Left colon (tissue), 2 donors: Measurements from ENCODE around the gene IQSEC3. TPM values are rescaled to one million over a fixed set of nuclear protein-coding genes. Genes with fewer than 3 reads are reported as not detected.
"Not testable (repeated sequence)": the region's sequence is repeated elsewhere in the genome, so short reads cannot be mapped to it uniquely, and the experiment has no call there.

Experiments
- ATAC-seq: fragments of 200-7000 bp; cut with Tn5 transposase; one replicate; pipeline ENCODE4 v1.9.1; 2020; ENCODE audit warnings: mild to moderate bottlenecking, moderate library complexity
- DNase-seq, 2 donors: peaks; one replicate each; pipeline ENCODE4 v3.0.0-alpha.2; 2020
- intact Hi-C, 2 donors: fragments of 100-400 bp; cut with DNase I in 1 of 2; cut with micrococcal nuclease in 1 of 2; formaldehyde crosslinking; loops; one replicate each; pipeline versions ENCODE4 v1.11.2 to v1.14.0; 2022; cut with DNase I, micrococcal nuclease
- total RNA-seq, 2 donors: library from RNA; stranded (reverse); fragmentation: NEBNext Ultra II Directional; extraction: Animal tissue kit (Norgen Biotek cat#: 25700); gene quantifications; one replicate each; pipeline ENCODE4 v1.2.1, GENCODE V29; 2021
- donor health status: DM: no; HTN: no; CAD: no.
- donor health status: DM: yes; HTN: yes; CAD: no.

Gene IQSEC3
- total RNA-seq, 2 donors from 2014 or later, result 0.03 to 0.98 TPM

- DNase-seq, result no peak
- intact Hi-C loops, result no loop called here
- peak; percentile 41 for ATAC-seq
Measured at GRCh38 chr12:214003-214741, 147.6 kb downstream of the IQSEC3 start, which contains the start of gene SLC6A12. SLC6A12 (minus strand) TSS chr12:214157; CDS start chr12:209986, 4,171 bp downstream.

GRCh38 chr12:215116-215515, 148.5 kb downstream of the IQSEC3 start:
- intact Hi-C loops, result no loop called here
- DNase-seq (no peak), ATAC-seq (no peak)

- ATAC-seq, DNase-seq, intact Hi-C loops: not testable (repeated sequence)
Measured at GRCh38 chr12:217029-217428, 150.5 kb downstream of the IQSEC3 start.

- DNase-seq (no peak), ATAC-seq (no peak)
- intact Hi-C loops, result no loop called here
Measured at GRCh38 chr12:218221-218620, 151.7 kb downstream of the IQSEC3 start.

- intact Hi-C loops, result no loop called here
- DNase-seq (no peak), ATAC-seq (no peak)
Measured at GRCh38 chr12:218728-219590, 152.4 kb downstream of the IQSEC3 start.

- ATAC-seq (peak; percentile 98), DNase-seq (peak; percentile 74 to 83)
- intact Hi-C loops, result no loop called here
Measured at GRCh38 chr12:219891-220352, 153.4 kb downstream of the IQSEC3 start.

- intact Hi-C loops, result no loop called here
- no peak for ATAC-seq
Measured at GRCh38 chr12:220491-220890, 153.9 kb downstream of the IQSEC3 start.

GRCh38 chr12:220946-221550, 154.5 kb downstream of the IQSEC3 start:
- intact Hi-C loops, result no loop called here
- DNase-seq (no peak), ATAC-seq (no peak)

More at GRCh38 chr12:220491-220890, 153.9 kb downstream of the IQSEC3 start:
- no peak for DNase-seq

GRCh38 chr12:221736-222135, 155.2 kb downstream of the IQSEC3 start:
- intact Hi-C loops, result no loop called here
- DNase-seq (no peak), ATAC-seq (no peak)

- intact Hi-C loops, result no loop called here
- ATAC-seq (no peak), DNase-seq (no peak)
Measured at GRCh38 chr12:223841-224240, 157.3 kb downstream of the IQSEC3 start.

- DNase-seq (no peak), ATAC-seq (no peak)
- intact Hi-C loops, result no loop called here
Measured at GRCh38 chr12:224330-224729, 157.8 kb downstream of the IQSEC3 start.

GRCh38 chr12:225012-225411, 158.4 kb downstream of the IQSEC3 start:
- no peak for DNase-seq
- intact Hi-C loops, result no loop called here

GRCh38 chr12:226401-226800, 159.8 kb downstream of the IQSEC3 start:
- DNase-seq (no peak), ATAC-seq (no peak)
- intact Hi-C loops, result no loop called here

More at GRCh38 chr12:225012-225411, 158.4 kb downstream of the IQSEC3 start:
- ATAC-seq, result no peak

GRCh38 chr12:227286-227915, 160.8 kb downstream of the IQSEC3 start:
- intact Hi-C loops, result no loop called here
- ATAC-seq, result no peak
- no peak for DNase-seq

Other genes with a start within 250 kb of the IQSEC3 start
- 1 to 10 TPM; 2.3 to 3.9 TPM for gene SLC6A12, start 147.4 kb downstream of the IQSEC3 start, total RNA-seq
- gene SLC6A13, start 196.1 kb downstream of the IQSEC3 start, total RNA-seq, result not detected